Measurements from ENCODE around the gene GOLGB1. TPM values are rescaled to one million over a fixed set of nuclear protein-coding genes. Genes with fewer than 3 reads are reported as not detected.
A peak's percentile ranks its signal among the peaks of the same experiment; 100 is the strongest.
"Not testable (repeated sequence)": the region's sequence is repeated elsewhere in the genome, so short reads cannot be mapped to it uniquely, and the experiment has no call there.

Gene GOLGB1
- polyA plus RNA-seq, 1 donor: 44.8 TPM

- DNase-seq (ENCODE audit: low read depth): no peak
Observed at GRCh38 chr3:121748680-121749275, 763 bp downstream of the GOLGB1 start.

GRCh38 chr3:121747976-121748375 lies 1.6 kb downstream of the GOLGB1 start:
- no peak for DNase-seq (ENCODE audit: low read depth)

- not testable (repeated sequence) for DNase-seq (ENCODE audit: low read depth)
Observed at GRCh38 chr3:121743106-121743505, 6.4 kb downstream of the GOLGB1 start.

GRCh38 chr3:121740896-121741295 lies 8.6 kb downstream of the GOLGB1 start:
- DNase-seq (ENCODE audit: low read depth): no peak

GRCh38 chr3:121739902-121740301 lies 9.6 kb downstream of the GOLGB1 start:
- no peak for DNase-seq (ENCODE audit: low read depth)

GRCh38 chr3:121737644-121738043 lies 11.9 kb downstream of the GOLGB1 start:
- DNase-seq (ENCODE audit: low read depth): no peak

GRCh38 chr3:121736112-121736511 lies 13.4 kb downstream of the GOLGB1 start:
- DNase-seq (ENCODE audit: low read depth): no peak

GRCh38 chr3:121735047-121735696 lies 14.4 kb downstream of the GOLGB1 start:
- no peak for DNase-seq (ENCODE audit: low read depth)

GRCh38 chr3:121730940-121731687 lies 18.4 kb downstream of the GOLGB1 start:
- DNase-seq (ENCODE audit: low read depth): no peak

GRCh38 chr3:121724130-121724529 lies 25.4 kb downstream of the GOLGB1 start:
- DNase-seq (ENCODE audit: low read depth): no peak

GRCh38 chr3:121723485-121723884 lies 26.1 kb downstream of the GOLGB1 start:
- DNase-seq (ENCODE audit: low read depth): no peak

GRCh38 chr3:121722411-121722810 lies 27.1 kb downstream of the GOLGB1 start:
- no peak for DNase-seq (ENCODE audit: low read depth)

- no peak for DNase-seq (ENCODE audit: low read depth)
Observed at GRCh38 chr3:121720163-121720562, 29.4 kb downstream of the GOLGB1 start.

GRCh38 chr3:121719423-121719822 lies 30.1 kb downstream of the GOLGB1 start:
- no peak for DNase-seq (ENCODE audit: low read depth)

- no peak for DNase-seq (ENCODE audit: low read depth)
Observed at GRCh38 chr3:121718205-121718846, 31.2 kb downstream of the GOLGB1 start.

- no peak for DNase-seq (ENCODE audit: low read depth)
Observed at GRCh38 chr3:121710347-121710746, 39.2 kb downstream of the GOLGB1 start.

GRCh38 chr3:121707531-121708273 lies 41.8 kb downstream of the GOLGB1 start:
- no peak for DNase-seq (ENCODE audit: low read depth)

GRCh38 chr3:121705541-121705940 lies 44.0 kb downstream of the GOLGB1 start:
- DNase-seq (ENCODE audit: low read depth): no peak

GRCh38 chr3:121703973-121704372 lies 45.6 kb downstream of the GOLGB1 start:
- DNase-seq (ENCODE audit: low read depth): no peak

- peak; percentile 14 for DNase-seq (ENCODE audit: low read depth)
Observed at GRCh38 chr3:121698901-121699300, 50.6 kb downstream of the GOLGB1 start.

- DNase-seq (ENCODE audit: low read depth): no peak
Observed at GRCh38 chr3:121698476-121698875, 51.1 kb downstream of the GOLGB1 start.

GRCh38 chr3:121696186-121696585 lies 53.4 kb downstream of the GOLGB1 start:
- no peak for DNase-seq (ENCODE audit: low read depth)

Data from forelimb muscle (tissue), 1 donor.